Stimulated activated CD4-positive, alpha-beta T cell treated with anti-CD3 and anti-CD28 coated beads, Interleukin-12 subunit alpha, Interleukin-12 subunit beta, amount 100 ng/mL, for 48 hours (primary cell): Measurements from ENCODE around the gene H1-8.
"Not testable (repeated sequence)": the region's sequence is repeated elsewhere in the genome, so short reads cannot be mapped to it uniquely, and the experiment has no call there.

Experiments
- DNase-seq, 3 donors: peaks; one replicate each; pipeline ENCODE4 v3.0.0-alpha.2; 2020; ENCODE audit warnings: low read depth in 2 of 3, low spot score in 1 of 3

H1-8 gene, protein sequence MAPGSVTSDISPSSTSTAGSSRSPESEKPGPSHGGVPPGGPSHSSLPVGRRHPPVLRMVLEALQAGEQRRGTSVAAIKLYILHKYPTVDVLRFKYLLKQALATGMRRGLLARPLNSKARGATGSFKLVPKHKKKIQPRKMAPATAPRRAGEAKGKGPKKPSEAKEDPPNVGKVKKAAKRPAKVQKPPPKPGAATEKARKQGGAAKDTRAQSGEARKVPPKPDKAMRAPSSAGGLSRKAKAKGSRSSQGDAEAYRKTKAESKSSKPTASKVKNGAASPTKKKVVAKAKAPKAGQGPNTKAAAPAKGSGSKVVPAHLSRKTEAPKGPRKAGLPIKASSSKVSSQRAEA

GRCh38 chr3:129543156-129543790, at the start of gene H1-8:
H1-8 (plus strand) TSS chr3:129543175; CDS start chr3:129543219, 44 bp downstream.
- no peak for DNase-seq

DNA sequence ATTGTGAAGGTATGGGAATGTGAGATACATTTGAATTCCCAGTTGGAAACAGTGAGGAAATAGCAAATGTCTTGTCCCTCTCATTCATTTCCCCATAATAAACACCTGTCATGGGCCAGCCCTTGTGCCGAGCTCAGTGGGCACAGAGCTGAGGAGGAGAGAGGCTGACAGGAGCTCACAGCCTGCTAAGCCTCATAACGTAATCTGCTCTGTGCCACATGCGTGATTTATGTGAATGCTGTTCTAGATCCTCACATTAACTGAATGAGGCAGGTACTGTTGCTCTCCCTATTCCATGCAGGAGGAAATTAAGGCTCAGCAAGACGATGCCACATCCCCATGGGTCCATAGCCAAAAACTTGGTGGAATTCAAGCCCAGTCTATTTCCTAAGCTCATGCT, 49.8 kb upstream of the H1-8 start:
- no peak for DNase-seq

GRCh38 chr3:129494499-129494898, 48.5 kb upstream of the H1-8 start:
- not testable (repeated sequence) for DNase-seq

DNA sequence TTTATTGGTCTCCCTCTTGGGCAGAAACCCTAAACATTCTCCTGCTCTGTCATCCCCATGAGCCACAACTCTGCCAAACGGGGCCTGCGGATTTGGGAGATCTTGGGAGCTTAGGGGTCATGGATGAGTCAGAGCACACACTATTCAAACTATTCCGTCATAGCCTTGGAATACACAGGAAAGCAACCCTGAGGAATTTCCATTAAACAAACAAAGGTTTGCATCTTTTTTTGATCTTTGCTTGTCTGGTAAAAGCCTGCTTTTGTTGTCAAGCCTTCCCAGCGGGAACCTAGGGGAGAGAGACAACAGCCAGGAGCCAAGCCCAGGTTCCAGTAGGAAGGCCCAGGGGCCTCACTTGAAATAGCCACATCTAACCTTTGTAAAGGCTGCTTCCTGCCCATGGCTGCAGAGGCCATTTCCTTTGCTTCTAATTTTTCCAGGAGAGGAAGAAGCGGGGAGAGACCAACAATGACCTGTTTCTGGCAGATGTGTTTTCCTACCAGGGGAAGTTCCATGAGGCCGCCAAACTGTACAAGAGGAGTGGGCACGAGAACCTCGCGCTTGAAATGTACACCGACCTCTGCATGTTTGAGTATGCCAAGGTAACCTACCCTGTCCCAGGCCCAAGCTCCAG, 47.9 kb upstream of the H1-8 start:
- not testable (repeated sequence) for DNase-seq

DNA sequence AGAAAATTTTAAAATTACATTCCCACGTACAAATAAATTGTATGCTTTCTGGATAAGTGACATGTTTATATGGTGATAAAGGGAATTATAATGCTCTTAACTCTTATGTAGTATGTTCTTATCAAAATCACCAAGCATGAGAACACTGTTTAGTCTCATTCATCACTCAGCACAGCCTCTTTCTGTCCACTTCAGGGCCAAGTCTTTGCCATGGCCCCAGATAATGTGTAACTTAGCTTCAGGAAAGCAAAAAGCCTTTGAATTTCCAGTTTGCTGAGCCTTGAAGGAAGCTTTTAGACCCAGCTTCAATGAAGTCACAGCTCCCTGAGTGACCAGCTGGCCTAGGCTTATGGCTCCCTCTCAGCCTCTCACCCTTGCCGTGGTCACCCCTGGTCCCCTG, 45.1 kb upstream of the H1-8 start:
- not testable (repeated sequence) for DNase-seq

DNA sequence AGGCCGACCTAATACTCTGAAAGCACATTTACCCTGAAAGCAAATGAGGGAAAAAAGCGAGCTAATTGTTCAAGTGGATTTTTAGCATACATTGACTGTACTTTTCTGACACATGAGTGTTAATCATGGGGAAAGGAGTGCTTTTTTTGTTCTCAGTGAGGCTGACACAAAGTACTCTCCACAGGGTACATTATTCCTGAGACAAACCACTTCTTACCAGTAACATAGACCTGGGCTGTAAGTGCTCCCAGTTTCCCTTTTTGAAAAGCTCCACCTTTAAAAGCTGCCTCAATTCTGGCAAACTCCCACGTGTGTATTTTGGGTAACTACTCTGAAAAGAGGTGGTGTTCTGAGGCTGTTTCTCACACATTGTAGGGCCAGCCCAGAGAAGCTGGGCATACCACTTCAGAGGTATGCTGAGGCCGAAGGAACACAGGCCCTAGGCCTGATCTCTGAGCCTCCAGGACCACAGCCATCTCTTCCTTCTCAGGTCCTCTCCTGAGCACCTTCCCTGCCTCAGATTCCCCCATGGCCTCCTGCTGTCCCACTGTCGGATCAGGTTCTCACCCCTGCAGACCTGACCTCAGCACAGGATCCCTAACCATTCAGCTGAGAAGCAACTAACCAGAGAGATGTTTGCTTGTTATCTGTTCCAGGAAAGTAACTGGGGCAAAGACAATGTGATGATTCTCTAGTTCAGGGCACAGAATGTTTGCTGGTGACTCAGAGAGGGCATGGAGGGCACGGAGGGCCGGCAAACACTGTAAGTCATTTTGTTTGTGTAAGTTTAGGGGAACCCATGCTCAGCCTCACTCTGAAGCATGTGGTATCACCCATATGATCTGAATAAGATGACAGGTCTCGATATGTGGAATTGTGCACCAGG, 44.1 kb upstream of the H1-8 start:
- DNase-seq = not testable (repeated sequence)

DNA sequence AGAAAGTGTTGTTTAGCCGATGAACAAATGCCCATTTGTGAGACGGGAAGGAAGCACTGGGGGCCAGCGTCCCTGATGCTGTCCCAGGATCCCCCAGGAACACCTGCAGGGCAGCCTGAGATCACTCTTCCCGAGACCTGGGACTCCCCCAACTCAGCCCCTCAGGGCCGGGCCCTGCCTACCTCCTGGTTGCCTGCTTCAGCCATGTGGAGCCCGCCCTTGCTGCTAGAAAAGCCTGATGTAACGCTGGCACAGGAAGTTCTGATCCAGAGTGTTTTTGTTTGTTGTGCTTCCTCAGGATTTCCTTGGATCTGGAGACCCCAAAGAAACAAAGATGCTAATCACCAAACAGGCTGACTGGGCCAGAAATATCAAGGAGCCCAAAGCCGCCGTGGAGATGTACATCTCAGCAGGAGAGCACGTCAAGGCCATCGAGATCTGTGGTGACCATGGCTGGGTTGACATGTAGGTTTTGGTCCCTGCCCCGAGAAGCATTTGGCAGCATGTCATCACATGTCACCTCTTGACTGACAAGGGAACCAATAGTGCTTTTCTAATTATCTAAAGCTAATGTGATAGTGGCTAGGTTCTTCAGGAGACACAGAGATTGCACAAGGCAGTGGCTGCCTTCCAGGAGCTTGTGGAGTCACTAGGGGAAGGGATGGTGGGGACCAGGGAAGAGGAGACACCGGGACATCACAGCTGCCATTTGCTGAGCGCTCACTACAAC, 43.2 kb upstream of the H1-8 start:
- not testable (repeated sequence) for DNase-seq

DNA sequence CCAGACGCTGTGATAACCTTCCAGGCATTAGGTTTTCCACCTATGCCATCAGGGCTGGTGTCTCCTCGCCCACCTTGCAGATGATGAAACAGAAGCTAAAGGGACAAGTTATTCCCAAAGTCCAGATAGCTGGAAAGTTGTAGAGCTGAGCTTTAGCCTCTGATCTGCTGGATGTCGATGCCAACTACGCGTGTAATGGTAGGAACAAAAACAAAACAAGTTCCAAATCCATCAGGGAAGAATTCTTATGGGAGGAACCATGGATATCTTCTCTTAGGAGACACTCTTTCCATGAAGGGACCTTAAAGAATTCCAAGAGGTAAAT, 42.7 kb upstream of the H1-8 start:
- no peak for DNase-seq

GRCh38 chr3:129501630-129502029, 41.3 kb upstream of the H1-8 start:
- DNase-seq = no peak

GRCh38 chr3:129502641-129503408, 40.1 kb upstream of the H1-8 start:
- DNase-seq = no peak

GRCh38 chr3:129503471-129504291, 39.3 kb upstream of the H1-8 start:
- no peak for DNase-seq

DNA sequence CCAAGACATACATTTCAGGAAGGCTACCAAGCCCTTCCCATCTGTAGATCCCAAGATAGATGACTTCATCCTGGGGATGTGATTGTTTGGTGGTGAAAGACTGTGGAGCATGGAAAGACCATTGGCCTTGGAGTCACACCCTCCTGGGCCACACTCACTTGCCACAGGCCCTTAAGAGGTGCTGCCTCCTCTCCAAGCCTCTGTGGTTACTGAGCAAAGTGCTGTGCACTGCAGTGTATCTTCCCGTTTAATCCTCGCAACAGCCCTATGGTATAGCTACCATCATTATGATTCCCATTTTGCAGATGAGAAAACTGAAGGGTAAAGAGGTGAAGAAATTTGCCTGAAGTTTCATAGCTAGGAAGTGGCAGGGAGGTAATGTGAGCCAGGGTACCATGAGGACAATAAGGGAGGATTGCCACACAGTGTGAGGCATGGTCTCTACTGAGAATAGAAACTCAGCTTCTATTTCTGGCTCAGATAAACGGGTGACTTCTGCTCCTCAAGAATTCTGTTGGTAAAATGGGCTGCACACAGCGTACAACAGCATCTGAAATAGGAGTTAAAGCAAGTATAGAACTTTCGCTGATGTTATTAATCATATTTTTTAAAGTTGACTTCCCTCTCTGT, 38.4 kb upstream of the H1-8 start:
- no peak for DNase-seq

DNA sequence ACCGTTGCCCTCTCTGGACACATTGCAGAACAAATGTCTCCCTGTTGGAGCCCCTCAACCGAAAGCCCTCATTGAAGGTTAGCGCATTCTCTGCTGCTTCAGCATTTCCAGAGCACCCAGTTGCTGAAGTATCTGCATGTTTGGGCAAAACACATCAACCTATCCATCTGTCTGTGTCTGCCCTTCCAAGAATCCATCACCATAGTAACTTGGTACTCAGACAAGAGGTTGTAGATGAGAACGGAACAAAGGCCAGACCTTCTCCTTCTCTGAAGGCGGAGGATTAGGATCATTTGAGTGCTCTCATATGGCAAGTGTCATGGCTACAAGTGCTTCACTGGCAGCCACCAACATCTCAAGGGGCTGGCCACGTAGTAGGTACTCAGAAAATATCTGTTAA, 37.6 kb upstream of the H1-8 start:
- DNase-seq = no peak

- DNase-seq = no peak
Observed at GRCh38 chr3:129506231-129506742, 36.7 kb upstream of the H1-8 start.

DNA sequence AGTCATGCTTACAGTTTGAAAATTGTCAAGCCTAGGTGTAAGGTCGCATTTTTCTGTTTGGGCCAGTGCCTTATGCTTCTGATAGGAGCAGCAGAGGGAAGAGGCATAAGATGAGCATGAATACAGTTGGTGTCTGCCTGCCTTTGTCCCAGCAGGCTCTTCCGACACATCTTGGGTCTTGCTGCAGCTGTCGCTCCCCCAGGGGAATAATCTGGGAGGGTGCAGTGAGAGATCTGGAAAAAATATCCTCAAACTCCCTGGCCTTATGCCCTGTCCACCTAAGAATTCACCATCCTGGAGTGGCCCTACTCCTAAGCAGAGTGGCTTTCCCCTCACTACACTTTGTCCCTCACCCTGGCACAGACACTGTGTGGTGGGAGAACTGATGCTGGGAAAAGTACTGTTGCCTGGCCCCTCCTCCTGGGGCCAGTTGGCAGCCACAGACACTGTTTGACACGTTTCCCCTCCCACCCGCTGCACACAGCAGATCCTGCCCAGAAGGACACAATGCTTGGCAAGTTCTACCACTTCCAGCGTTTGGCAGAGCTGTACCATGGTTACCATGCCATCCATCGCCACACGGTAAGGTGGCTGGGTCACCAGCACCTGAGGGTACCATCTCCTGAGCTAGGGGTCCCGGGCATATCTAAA, 35.7 kb upstream of the H1-8 start:
- no peak for DNase-seq

DNA sequence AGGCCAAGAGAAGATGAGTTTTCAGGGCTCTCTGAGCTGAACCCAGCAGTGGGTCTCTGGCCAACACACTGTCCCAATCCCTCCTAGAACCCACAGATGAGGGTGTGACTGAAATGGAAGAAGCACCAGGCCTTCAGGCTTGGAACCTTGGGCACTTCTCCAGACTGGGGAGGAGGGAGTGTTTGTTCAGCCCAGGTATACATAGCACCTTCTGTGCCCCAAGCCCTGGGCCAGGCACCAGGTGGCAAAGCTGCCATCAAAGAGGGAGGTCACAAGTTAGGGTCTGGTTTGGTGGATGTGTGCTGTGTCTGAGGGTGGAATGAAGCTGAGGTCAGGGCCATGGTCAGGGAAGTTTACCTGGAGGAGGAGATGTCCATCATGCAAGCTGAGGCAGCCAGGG, 30.4 kb upstream of the H1-8 start:
- no peak for DNase-seq

- DNase-seq = no peak
Observed at GRCh38 chr3:129513705-129514104, 29.3 kb upstream of the H1-8 start.

DNA sequence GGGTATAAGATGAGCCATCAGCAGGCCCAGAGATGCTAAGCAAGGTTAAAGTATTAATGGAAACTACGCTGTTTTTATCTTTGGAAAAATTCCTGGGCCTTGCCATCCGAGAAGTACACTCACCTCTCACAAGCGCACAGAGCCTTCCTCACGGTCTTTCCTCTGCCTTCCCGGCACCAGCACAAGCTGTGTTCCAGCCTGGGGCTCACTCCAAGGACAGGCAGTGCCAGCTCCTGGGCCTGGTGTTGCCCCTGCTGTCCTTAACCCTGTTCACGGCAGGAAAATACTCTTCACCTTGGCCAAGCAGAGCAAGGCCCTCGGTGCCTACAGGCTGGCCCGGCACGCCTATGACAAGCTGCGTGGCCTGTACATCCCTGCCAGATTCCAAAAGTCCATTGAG, 28.9 kb upstream of the H1-8 start:
- no peak for DNase-seq
